Pericardium fibroblast (primary cell): ENCODE data around the gene DUSP2. TPM values are rescaled to one million over a fixed set of nuclear protein-coding genes. Genes with fewer than 3 reads are reported as not detected.

Source experiments
- total RNA-seq: library from RNA; depleted of rRNA; stranded (reverse); fragments of >200 nt; gene quantifications from 2 replicates; pipeline ENCODE4 v1.2.3, GENCODE V29; 2015

The DUSP2 gene
- total RNA-seq: 3.5 and 6.6 TPM in 2 replicates

GRCh38 chr2:96145036-96145847 lies at the start of gene DUSP2:
Gene DUSP2 (minus strand): TSS chr2:96145440. CDS start chr2:96145354, 86 bp downstream.

GRCh38 chr2:96138179-96139145 lies 6.8 kb downstream of the DUSP2 start, which contains the start of gene ASTL:
Gene ASTL (minus strand): TSS chr2:96138502. CDS start chr2:96138436, 66 bp downstream.

GRCh38 chr2:96116424-96116878 lies 28.8 kb downstream of the DUSP2 start, which contains the start of gene ADRA2B:
Gene ADRA2B (minus strand): TSS chr2:96116571. CDS start chr2:96116149, 422 bp downstream.

Other genes starting within 250 kb of the DUSP2 start
- 4.7 and 5.1 TPM in 2 replicates for gene ANKRD36C, start 153.6 kb downstream of the DUSP2 start, total RNA-seq
- 1.3 and 3.7 TPM in 2 replicates for gene GPAT2, start 110.5 kb downstream of the DUSP2 start, total RNA-seq
- gene ADRA2B, start 28.9 kb downstream of the DUSP2 start, total RNA-seq: under 0.01 TPM in 1 of 2 replicates, not detected in the other
- gene ASTL, start 6.9 kb downstream of the DUSP2 start, total RNA-seq: not detected in 2 replicates
- gene STARD7, start 63.4 kb upstream of the DUSP2 start, total RNA-seq: 63.6 and 74.2 TPM in 2 replicates
- 30.1 and 32.6 TPM in 2 replicates for gene TMEM127, start 120.6 kb upstream of the DUSP2 start, total RNA-seq
- gene CIAO1, start 120.8 kb upstream of the DUSP2 start, total RNA-seq: 56.8 and 82.3 TPM in 2 replicates
- 46.4 and 49.2 TPM in 2 replicates for gene SNRNP200, start 160.1 kb upstream of the DUSP2 start, total RNA-seq
- 0.34 and 0.35 TPM in 2 replicates for gene ITPRIPL1, start 179.9 kb upstream of the DUSP2 start, total RNA-seq
- gene NCAPH, start 190.3 kb upstream of the DUSP2 start, total RNA-seq: 0.23 and 1.8 TPM in 2 replicates